GM23338 (cell line): Measurements from ENCODE around the gene GRPR. TPM values are rescaled to one million over a fixed set of nuclear protein-coding genes. Genes with fewer than 3 reads are reported as not detected.

ENCODE experiments used
- ATAC-seq: fragments of 200-7000 bp; cut with Tn5 transposase; 3 replicates; pipeline ENCODE4 v1.9.1; 2020
- DNase-seq: peaks from one replicate; pipeline ENCODE4 v3.0.0-alpha.2; 2015; ENCODE audit warnings: low spot score
- H2AFZ ChIP-seq: fragments of 200-600 bp; sonication (generic); 2 replicates; pipeline ENCODE4 v1.8.0; 2016; ENCODE audit warnings: antibody characterized with exemption, mild to moderate bottlenecking, moderate library complexity
- H3F3A ChIP-seq: fragments of 200-600 bp; sonication (generic); replicated peaks from 2 replicates; pipeline ENCODE4 v1.8.0; 2017; ENCODE audit warnings: antibody characterized with exemption, mixed run types, low read depth
- H3K27ac ChIP-seq: fragments of 200-600 bp; sonication (generic); 2 replicates; pipeline ENCODE4 v1.6.1; 2016; ENCODE audit warnings: low read depth
- H3K27me3 ChIP-seq: fragments of 200-600 bp; sonication (generic); 2 replicates; pipeline ENCODE4 v1.8.0; 2016; ENCODE audit warnings: mild to moderate bottlenecking, mixed run types, moderate library complexity; ENCODE audit not compliant: insufficient read depth
- H3K36me3 ChIP-seq: fragments of 200-600 bp; sonication (generic); 2 replicates; pipeline ENCODE4 v1.8.0; 2016; ENCODE audit warnings: mild to moderate bottlenecking; ENCODE audit not compliant: insufficient read depth
- H3K4me1 ChIP-seq: fragments of 200-600 bp; sonication (generic); 2 replicates; pipeline ENCODE4 v1.8.0; 2016; ENCODE audit warnings: mild to moderate bottlenecking, moderate library complexity; ENCODE audit not compliant: insufficient read depth
- H3K4me2 ChIP-seq: fragments of 200-600 bp; sonication (generic); 2 replicates; pipeline ENCODE4 v1.7.1; 2017; ENCODE audit warnings: mixed run types
- H3K4me3 ChIP-seq: fragments of 200-600 bp; sonication (generic); 2 replicates; pipeline ENCODE4 v1.6.1; 2016; ENCODE audit warnings: mixed run types
- H3K79me2 ChIP-seq: fragments of 200-600 bp; sonication (generic); replicated peaks from 2 replicates; pipeline ENCODE4 v1.8.0; 2017; ENCODE audit warnings: mild to moderate bottlenecking; ENCODE audit not compliant: insufficient read depth
- H3K9me2 ChIP-seq: fragments of 200-600 bp; sonication (generic); 2 replicates; pipeline ENCODE4 v1.8.0; 2017; ENCODE audit not compliant: insufficient read depth
- H4K20me1 ChIP-seq: fragments of 200-600 bp; sonication (generic); replicated peaks from 2 replicates; pipeline ENCODE4 v1.8.0; 2017; ENCODE audit warnings: mild to moderate bottlenecking; ENCODE audit not compliant: insufficient read depth
- H3K27ac Mint-ChIP-seq: 2 replicates; pipeline ENCODE4 v1.8.0; 2020; ENCODE audit warnings: inconsistent platforms, mild to moderate bottlenecking, moderate library complexity, mixed read lengths
- H3K27me3 Mint-ChIP-seq: 3 replicates; pipeline ENCODE4 v1.8.0; 2022; ENCODE audit warnings: low read depth, mild to moderate bottlenecking, moderate library complexity, mixed read lengths, inconsistent platforms; ENCODE audit not compliant: insufficient read depth, poor library complexity
- H3K36me3 Mint-ChIP-seq: 3 replicates; pipeline ENCODE4 v1.8.0; 2021; ENCODE audit warnings: low read depth, mild to moderate bottlenecking, inconsistent platforms, moderate library complexity, mixed read lengths
- H3K4me1 Mint-ChIP-seq: 3 replicates; pipeline ENCODE4 v1.8.0; 2020; ENCODE audit warnings: mild to moderate bottlenecking, inconsistent platforms, mixed read lengths
- H3K4me3 Mint-ChIP-seq: 3 replicates; pipeline ENCODE4 v1.8.0; 2021; ENCODE audit warnings: moderate library complexity, mild to moderate bottlenecking, inconsistent platforms, mixed read lengths
- H3K9me3 Mint-ChIP-seq: 3 replicates; pipeline ENCODE4 v1.8.0; 2020; ENCODE audit warnings: moderate library complexity, mild to moderate bottlenecking, inconsistent platforms, mixed read lengths
- CREB1 ChIP-seq: fragments of 250-450 bp; sonication (Bioruptor Pico); IDR thresholded peaks from 2 replicates; pipeline ENCODE4 v1.5.0; 2020; ENCODE audit warnings: low read depth, mild to moderate bottlenecking, moderate library complexity
- EZH2 ChIP-seq: fragments of 200-600 bp; sonication (generic); IDR thresholded peaks from one replicate; pipeline ENCODE4 v1.8.0; 2017; ENCODE audit warnings: antibody characterized with exemption, mild to moderate bottlenecking, low read depth; ENCODE audit not compliant: unreplicated experiment
- EZH2phosphoT487 ChIP-seq: fragments of 200-600 bp; sonication (generic); IDR thresholded peaks from one replicate; pipeline ENCODE4 v1.8.1; 2018; ENCODE audit warnings: antibody characterized with exemption; ENCODE audit not compliant: unreplicated experiment
- JUNB ChIP-seq: IDR thresholded peaks from one replicate; pipeline ENCODE4 v1.6.1; 2016; ENCODE audit warnings: antibody characterized with exemption; ENCODE audit not compliant: unreplicated experiment
- NANOG ChIP-seq: IDR thresholded peaks from 2 replicates; pipeline ENCODE4 v1.6.1; 2016; ENCODE audit warnings: antibody characterized with exemption, borderline replicate concordance
- POLR2AphosphoS5 ChIP-seq: IDR thresholded peaks from 2 replicates; pipeline ENCODE4 v1.6.1; 2016; ENCODE audit warnings: antibody characterized with exemption, low read depth
- STAT1 ChIP-seq: IDR thresholded peaks from one replicate; pipeline ENCODE4 v1.6.1; 2016; ENCODE audit warnings: antibody characterized with exemption; ENCODE audit not compliant: unreplicated experiment
- ZNF114 ChIP-seq: fragments of 250-450 bp; sonication (Bioruptor Pico); IDR thresholded peaks from 2 replicates; pipeline ENCODE4 v1.5.0; 2020; ENCODE audit warnings: mild to moderate bottlenecking, moderate library complexity
- ZNF331 ChIP-seq: fragments of 250-450 bp; sonication (Bioruptor Pico); IDR thresholded peaks from 2 replicates; pipeline ENCODE4 v1.5.0; 2020; ENCODE audit warnings: low read depth, mild to moderate bottlenecking, moderate library complexity
- polyA plus RNA-seq: library from polyadenylated mRNA; unstranded; fragments of >200 nt; fragmentation: Nextera tagmentation; extraction: Ambion mirVana; gene quantifications from 2 replicates; pipeline ENCODE4 v1.2.1, GENCODE V29; 2016
- total RNA-seq: library from RNA; depleted of rRNA; stranded (reverse); fragments of >200 nt; shearing (Covaris generic); gene quantifications from 2 replicates; pipeline ENCODE4 v1.2.3, GENCODE V29; 2014
- TF ChIP-seq, protein P1 (sequence below), 2 experiments: fragments of 200-600 bp in 1 of 2; sonication (generic) in 1 of 2; conservative IDR thresholded peaks; 2 replicates each; pipeline versions ENCODE4 v1.5.1 to v1.6.1; 2016 to 2017; ENCODE audit warnings: antibody characterized with exemption in 2 of 2, low read depth in 2 of 2, mild to moderate bottlenecking in 2 of 2, moderate library complexity in 1 of 2
- TF ChIP-seq, protein P2 (sequence below): IDR thresholded peaks from one replicate; pipeline ENCODE4 v1.6.1; 2018; ENCODE audit warnings: antibody characterized with exemption; ENCODE audit not compliant: unreplicated experiment
- TF ChIP-seq, protein P3 (sequence below): IDR thresholded peaks from 2 replicates; pipeline ENCODE4 v1.6.1; 2016; ENCODE audit warnings: antibody characterized with exemption

The GRPR gene
- total and polyA plus RNA-seq, 2 experiments from 2014 or later: 13.4 to 14.3 TPM

DNA sequence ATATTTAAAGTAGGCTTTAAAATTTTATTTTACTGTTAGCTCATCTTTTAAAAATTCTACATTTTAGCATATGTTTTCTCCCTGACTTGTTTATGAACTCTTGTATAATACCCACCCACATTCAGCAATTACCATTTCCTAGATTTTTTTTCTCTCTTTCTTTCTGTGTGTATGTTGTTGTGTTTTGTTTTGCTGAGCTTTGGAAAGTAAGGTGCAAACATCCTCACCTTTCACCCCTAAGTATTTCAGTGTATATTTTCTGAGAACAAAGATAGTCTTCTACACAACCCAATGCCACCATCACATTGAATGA lies 18.8 kb downstream of the GRPR start:
- Histone ChIP-seq H3K27ac (no peak overlapping the region), H3K4me2 (no peak overlapping the region), H3K27me3 (no peaks in the 10 kb centered on the region), H2AFZ (no peak overlapping the region), H3K4me3 (no peak overlapping the region), H3F3A (no peaks in the 10 kb centered on the region), H3K36me3 (no peaks in the 10 kb centered on the region), H4K20me1 (no peaks in the 10 kb centered on the region), H3K79me2 (peaks cover 8% of the 10 kb centered on the region; the same call in 1 of the 2 replicates), H3K4me1 (0 out of 2 replicates have a peak, but pooled peaks cover 4% of the 10 kb centered on the region), H3K9me2 (no peaks in the 10 kb centered on the region)
- TF ChIP-seq, protein P1, sequence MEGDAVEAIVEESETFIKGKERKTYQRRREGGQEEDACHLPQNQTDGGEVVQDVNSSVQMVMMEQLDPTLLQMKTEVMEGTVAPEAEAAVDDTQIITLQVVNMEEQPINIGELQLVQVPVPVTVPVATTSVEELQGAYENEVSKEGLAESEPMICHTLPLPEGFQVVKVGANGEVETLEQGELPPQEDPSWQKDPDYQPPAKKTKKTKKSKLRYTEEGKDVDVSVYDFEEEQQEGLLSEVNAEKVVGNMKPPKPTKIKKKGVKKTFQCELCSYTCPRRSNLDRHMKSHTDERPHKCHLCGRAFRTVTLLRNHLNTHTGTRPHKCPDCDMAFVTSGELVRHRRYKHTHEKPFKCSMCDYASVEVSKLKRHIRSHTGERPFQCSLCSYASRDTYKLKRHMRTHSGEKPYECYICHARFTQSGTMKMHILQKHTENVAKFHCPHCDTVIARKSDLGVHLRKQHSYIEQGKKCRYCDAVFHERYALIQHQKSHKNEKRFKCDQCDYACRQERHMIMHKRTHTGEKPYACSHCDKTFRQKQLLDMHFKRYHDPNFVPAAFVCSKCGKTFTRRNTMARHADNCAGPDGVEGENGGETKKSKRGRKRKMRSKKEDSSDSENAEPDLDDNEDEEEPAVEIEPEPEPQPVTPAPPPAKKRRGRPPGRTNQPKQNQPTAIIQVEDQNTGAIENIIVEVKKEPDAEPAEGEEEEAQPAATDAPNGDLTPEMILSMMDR (conservative IDR thresholded peaks at IDR 0.05; ENCODE audit: low read depth in 2 of 2): no peak
- TF ChIP-seq EZH2phosphoT487: no peak
- TF ChIP-seq, protein P2, sequence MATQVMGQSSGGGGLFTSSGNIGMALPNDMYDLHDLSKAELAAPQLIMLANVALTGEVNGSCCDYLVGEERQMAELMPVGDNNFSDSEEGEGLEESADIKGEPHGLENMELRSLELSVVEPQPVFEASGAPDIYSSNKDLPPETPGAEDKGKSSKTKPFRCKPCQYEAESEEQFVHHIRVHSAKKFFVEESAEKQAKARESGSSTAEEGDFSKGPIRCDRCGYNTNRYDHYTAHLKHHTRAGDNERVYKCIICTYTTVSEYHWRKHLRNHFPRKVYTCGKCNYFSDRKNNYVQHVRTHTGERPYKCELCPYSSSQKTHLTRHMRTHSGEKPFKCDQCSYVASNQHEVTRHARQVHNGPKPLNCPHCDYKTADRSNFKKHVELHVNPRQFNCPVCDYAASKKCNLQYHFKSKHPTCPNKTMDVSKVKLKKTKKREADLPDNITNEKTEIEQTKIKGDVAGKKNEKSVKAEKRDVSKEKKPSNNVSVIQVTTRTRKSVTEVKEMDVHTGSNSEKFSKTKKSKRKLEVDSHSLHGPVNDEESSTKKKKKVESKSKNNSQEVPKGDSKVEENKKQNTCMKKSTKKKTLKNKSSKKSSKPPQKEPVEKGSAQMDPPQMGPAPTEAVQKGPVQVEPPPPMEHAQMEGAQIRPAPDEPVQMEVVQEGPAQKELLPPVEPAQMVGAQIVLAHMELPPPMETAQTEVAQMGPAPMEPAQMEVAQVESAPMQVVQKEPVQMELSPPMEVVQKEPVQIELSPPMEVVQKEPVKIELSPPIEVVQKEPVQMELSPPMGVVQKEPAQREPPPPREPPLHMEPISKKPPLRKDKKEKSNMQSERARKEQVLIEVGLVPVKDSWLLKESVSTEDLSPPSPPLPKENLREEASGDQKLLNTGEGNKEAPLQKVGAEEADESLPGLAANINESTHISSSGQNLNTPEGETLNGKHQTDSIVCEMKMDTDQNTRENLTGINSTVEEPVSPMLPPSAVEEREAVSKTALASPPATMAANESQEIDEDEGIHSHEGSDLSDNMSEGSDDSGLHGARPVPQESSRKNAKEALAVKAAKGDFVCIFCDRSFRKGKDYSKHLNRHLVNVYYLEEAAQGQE: no peak
- no peak for TF ChIP-seq EZH2
- no peak for TF ChIP-seq ZNF114 (CRISPR knock-in tag)
- no peak for TF ChIP-seq JUNB
- TF ChIP-seq ZNF331 (CRISPR knock-in tag): no peak
- H3K27ac Mint-ChIP-seq: no peak overlapping the region
- no peaks in the 10 kb centered on the region for H3K4me1 Mint-ChIP-seq
- peaks cover 7% of the 10 kb centered on the region; the same call in 1 of the 3 replicates for H3K9me3 Mint-ChIP-seq
- ATAC-seq (no peak), DNase-seq (no peak)
- peaks cover 7% of the 10 kb centered on the region; the same call in 1 of the 3 replicates for H3K36me3 Mint-ChIP-seq
- H3K4me3 Mint-ChIP-seq: no peak overlapping the region
- no peaks in the 10 kb centered on the region for H3K27me3 Mint-ChIP-seq

DNA sequence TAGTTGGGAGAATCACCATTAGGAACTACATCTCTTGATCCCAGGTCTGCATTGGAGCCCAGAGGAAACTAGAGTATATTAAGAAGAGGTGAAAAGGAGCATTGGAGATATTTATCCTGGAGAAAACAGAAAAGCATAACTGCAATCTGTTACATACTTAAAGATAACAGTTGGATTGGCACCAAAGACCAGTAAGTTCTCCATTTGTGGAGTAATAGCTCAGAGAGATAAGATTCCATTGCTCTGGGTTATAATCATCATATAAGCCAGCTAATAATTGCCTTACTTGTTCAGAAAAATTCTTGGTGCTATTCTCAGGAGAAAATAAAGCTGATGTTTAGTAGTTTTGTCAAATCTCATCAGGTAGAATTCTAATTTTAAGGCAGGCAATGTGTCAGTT lies 20.6 kb downstream of the GRPR start:
- Histone ChIP-seq H3K27ac (no peak overlapping the region), H3F3A (no peaks in the 10 kb centered on the region), H3K36me3 (no peaks in the 10 kb centered on the region), H3K4me3 (no peak overlapping the region), H3K79me2 (peaks cover 5% of the 10 kb centered on the region; the same call in 1 of the 2 replicates), H3K4me1 (0 out of 2 replicates have a peak, but pooled peaks cover 2% of the 10 kb centered on the region), H2AFZ (no peak overlapping the region), H3K4me2 (no peak overlapping the region), H4K20me1 (no peaks in the 10 kb centered on the region), H3K27me3 (no peaks in the 10 kb centered on the region), H3K9me2 (no peaks in the 10 kb centered on the region)
- ATAC-seq (no peak), DNase-seq (no peak)
- Mint-ChIP-seq H3K9me3 (peaks cover 7% of the 10 kb centered on the region; the same call in 1 of the 3 replicates), H3K27ac (no peak overlapping the region), H3K36me3 (peaks cover 7% of the 10 kb centered on the region; the same call in 1 of the 3 replicates), H3K4me3 (no peak overlapping the region), H3K27me3 (no peaks in the 10 kb centered on the region), H3K4me1 (no peaks in the 10 kb centered on the region)
- TF ChIP-seq JUNB: no peak
- no peak for TF ChIP-seq CREB1 (CRISPR knock-in tag)
- TF ChIP-seq ZNF331 (CRISPR knock-in tag): no peak
- TF ChIP-seq POLR2AphosphoS5: no peak
- TF ChIP-seq, protein P1 (conservative IDR thresholded peaks at IDR 0.05; ENCODE audit: low read depth in 2 of 2): no peak
- no peak for TF ChIP-seq EZH2phosphoT487
- no peak for TF ChIP-seq STAT1
- no peak for TF ChIP-seq EZH2
- TF ChIP-seq NANOG: no peak
- TF ChIP-seq, protein P3, sequence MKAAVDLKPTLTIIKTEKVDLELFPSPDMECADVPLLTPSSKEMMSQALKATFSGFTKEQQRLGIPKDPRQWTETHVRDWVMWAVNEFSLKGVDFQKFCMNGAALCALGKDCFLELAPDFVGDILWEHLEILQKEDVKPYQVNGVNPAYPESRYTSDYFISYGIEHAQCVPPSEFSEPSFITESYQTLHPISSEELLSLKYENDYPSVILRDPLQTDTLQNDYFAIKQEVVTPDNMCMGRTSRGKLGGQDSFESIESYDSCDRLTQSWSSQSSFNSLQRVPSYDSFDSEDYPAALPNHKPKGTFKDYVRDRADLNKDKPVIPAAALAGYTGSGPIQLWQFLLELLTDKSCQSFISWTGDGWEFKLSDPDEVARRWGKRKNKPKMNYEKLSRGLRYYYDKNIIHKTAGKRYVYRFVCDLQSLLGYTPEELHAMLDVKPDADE: no peak
